ENCODE results near the gene CDH1.
"Not testable (repeated sequence)": the region's sequence is repeated elsewhere in the genome, so short reads cannot be mapped to it uniquely, and the experiment has no call there.

The CDH1 gene

GRCh38 chr16:68790944-68791343, 53.9 kb downstream of the CDH1 start:
- no peak for DNase-seq

GRCh38 chr16:68792465-68793324, 55.6 kb downstream of the CDH1 start:
- DNase-seq: no peak

GRCh38 chr16:68793401-68793857, 56.3 kb downstream of the CDH1 start:
- no peak for DNase-seq

- no peak for DNase-seq
Measured at GRCh38 chr16:68798398-68798797, 61.3 kb downstream of the CDH1 start.

- peak in 8 of 14 donors; percentile 19 to 56 (median 26) for DNase-seq
Measured at GRCh38 chr16:68800257-68800875, 63.3 kb downstream of the CDH1 start.

- no peak for DNase-seq
Measured at GRCh38 chr16:68802190-68802589, 65.1 kb downstream of the CDH1 start.

- DNase-seq: no peak
Measured at GRCh38 chr16:68806422-68806821, 69.3 kb downstream of the CDH1 start.

GRCh38 chr16:68806981-68807380, 69.9 kb downstream of the CDH1 start:
- no peak for DNase-seq

GRCh38 chr16:68814516-68814915, 77.4 kb downstream of the CDH1 start:
- no peak for DNase-seq

- DNase-seq: no peak
Measured at GRCh38 chr16:68823401-68824135, 86.5 kb downstream of the CDH1 start.

GRCh38 chr16:68825427-68825826, 88.3 kb downstream of the CDH1 start:
- DNase-seq: no peak

GRCh38 chr16:68826652-68827051, 89.6 kb downstream of the CDH1 start:
- DNase-seq: no peak

GRCh38 chr16:68833251-68833650, 96.2 kb downstream of the CDH1 start:
- no peak for DNase-seq

GRCh38 chr16:68834550-68834949, 97.5 kb downstream of the CDH1 start:
- DNase-seq: no peak

GRCh38 chr16:68835970-68836369, 98.9 kb downstream of the CDH1 start:
- no peak for DNase-seq

- DNase-seq: no peak
Measured at GRCh38 chr16:68839831-68840230, 102.7 kb downstream of the CDH1 start.

- not testable (repeated sequence) for DNase-seq
Measured at GRCh38 chr16:68842964-68843481, 105.9 kb downstream of the CDH1 start.

- DNase-seq: peak in 13 of 14 donors; percentile 30 to 83 (median 67)
Measured at GRCh38 chr16:68843482-68844210, 106.6 kb downstream of the CDH1 start, which contains the start of gene TANGO6. TSS of gene TANGO6 (plus strand) at chr16:68843531. CDS start at chr16:68843618, 87 bp downstream.

GRCh38 chr16:68844211-68844564, 107.1 kb downstream of the CDH1 start:
- DNase-seq: peak in 3 of 14 donors; percentile 11 to 46 (median 33)

GRCh38 chr16:68848786-68849185, 111.7 kb downstream of the CDH1 start:
- DNase-seq: no peak

- no peak for DNase-seq
Measured at GRCh38 chr16:68850481-68850880, 113.4 kb downstream of the CDH1 start.

- no peak for DNase-seq
Measured at GRCh38 chr16:68851601-68852000, 114.5 kb downstream of the CDH1 start.
